ENCODE measurements around the gene RHOBTB1. TPM values are rescaled to one million over a fixed set of nuclear protein-coding genes. Genes with fewer than 3 reads are reported as not detected.

The RHOBTB1 gene
- total and polyA plus RNA-seq, 9 of the 15 experiments (the other 6 are each of a cell fraction or from before 2014, with no cell fraction given), result 1.7 to 11.7 (median 9.3) TPM

- TF ChIP-seq, protein P1, sequence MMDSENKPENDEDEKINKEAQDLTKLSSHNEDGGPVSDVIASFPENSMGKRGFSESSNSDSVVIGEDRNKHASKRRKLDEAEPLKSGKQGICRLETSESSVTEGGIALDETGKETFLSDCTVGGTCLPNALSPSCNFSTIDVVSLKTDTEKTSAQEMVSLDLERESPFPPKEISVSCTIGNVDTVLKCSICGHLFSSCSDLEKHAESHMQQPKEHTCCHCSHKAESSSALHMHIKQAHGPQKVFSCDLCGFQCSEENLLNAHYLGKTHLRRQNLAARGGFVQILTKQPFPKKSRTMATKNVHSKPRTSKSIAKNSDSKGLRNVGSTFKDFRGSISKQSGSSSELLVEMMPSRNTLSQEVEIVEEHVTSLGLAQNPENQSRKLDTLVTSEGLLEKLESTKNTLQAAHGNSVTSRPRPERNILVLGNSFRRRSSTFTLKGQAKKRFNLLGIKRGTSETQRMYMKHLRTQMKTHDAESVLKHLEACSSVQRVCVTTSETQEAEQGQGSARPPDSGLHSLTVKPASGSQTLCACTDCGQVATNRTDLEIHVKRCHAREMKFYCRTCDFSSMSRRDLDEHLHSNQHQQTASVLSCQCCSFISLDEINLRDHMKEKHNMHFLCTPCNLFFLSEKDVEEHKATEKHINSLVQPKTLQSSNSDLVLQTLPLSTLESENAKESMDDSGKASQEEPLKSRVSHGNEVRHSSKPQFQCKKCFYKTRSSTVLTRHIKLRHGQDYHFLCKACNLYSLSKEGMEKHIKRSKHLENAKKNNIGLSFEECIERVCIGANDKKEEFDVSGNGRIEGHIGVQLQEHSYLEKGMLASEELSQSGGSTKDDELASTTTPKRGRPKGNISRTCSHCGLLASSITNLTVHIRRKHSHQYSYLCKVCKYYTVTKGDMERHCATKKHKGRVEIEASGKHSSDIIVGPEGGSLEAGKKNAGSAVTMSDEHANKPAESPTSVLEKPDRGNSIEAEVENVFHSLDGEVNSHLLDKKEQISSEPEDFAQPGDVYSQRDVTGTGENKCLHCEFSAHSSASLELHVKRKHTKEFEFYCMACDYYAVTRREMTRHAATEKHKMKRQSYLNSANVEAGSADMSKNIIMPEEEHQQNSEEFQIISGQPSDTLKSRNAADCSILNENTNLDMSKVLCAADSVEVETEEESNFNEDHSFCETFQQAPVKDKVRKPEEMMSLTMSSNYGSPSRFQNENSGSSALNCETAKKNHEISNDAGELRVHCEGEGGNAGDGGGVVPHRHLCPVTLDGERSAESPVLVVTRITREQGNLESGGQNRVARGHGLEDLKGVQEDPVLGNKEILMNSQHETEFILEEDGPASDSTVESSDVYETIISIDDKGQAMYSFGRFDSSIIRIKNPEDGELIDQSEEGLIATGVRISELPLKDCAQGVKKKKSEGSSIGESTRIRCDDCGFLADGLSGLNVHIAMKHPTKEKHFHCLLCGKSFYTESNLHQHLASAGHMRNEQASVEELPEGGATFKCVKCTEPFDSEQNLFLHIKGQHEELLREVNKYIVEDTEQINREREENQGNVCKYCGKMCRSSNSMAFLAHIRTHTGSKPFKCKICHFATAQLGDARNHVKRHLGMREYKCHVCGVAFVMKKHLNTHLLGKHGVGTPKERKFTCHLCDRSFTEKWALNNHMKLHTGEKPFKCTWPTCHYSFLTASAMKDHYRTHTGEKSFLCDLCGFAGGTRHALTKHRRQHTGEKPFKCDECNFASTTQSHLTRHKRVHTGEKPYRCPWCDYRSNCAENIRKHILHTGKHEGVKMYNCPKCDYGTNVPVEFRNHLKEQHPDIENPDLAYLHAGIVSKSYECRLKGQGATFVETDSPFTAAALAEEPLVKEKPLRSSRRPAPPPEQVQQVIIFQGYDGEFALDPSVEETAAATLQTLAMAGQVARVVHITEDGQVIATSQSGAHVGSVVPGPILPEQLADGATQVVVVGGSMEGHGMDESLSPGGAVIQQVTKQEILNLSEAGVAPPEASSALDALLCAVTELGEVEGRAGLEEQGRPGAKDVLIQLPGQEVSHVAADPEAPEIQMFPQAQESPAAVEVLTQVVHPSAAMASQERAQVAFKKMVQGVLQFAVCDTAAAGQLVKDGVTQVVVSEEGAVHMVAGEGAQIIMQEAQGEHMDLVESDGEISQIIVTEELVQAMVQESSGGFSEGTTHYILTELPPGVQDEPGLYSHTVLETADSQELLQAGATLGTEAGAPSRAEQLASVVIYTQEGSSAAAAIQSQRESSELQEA (IDR thresholded peaks at IDR 0.05; ENCODE audit: low read depth), result no peak
- TF ChIP-seq, protein P2, sequence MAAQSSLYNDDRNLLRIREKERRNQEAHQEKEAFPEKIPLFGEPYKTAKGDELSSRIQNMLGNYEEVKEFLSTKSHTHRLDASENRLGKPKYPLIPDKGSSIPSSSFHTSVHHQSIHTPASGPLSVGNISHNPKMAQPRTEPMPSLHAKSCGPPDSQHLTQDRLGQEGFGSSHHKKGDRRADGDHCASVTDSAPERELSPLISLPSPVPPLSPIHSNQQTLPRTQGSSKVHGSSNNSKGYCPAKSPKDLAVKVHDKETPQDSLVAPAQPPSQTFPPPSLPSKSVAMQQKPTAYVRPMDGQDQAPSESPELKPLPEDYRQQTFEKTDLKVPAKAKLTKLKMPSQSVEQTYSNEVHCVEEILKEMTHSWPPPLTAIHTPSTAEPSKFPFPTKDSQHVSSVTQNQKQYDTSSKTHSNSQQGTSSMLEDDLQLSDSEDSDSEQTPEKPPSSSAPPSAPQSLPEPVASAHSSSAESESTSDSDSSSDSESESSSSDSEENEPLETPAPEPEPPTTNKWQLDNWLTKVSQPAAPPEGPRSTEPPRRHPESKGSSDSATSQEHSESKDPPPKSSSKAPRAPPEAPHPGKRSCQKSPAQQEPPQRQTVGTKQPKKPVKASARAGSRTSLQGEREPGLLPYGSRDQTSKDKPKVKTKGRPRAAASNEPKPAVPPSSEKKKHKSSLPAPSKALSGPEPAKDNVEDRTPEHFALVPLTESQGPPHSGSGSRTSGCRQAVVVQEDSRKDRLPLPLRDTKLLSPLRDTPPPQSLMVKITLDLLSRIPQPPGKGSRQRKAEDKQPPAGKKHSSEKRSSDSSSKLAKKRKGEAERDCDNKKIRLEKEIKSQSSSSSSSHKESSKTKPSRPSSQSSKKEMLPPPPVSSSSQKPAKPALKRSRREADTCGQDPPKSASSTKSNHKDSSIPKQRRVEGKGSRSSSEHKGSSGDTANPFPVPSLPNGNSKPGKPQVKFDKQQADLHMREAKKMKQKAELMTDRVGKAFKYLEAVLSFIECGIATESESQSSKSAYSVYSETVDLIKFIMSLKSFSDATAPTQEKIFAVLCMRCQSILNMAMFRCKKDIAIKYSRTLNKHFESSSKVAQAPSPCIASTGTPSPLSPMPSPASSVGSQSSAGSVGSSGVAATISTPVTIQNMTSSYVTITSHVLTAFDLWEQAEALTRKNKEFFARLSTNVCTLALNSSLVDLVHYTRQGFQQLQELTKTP (IDR thresholded peaks at IDR 0.05; ENCODE audit: low read depth in 1 of 2, partially characterized antibody in 2 of 2), result no peak
- TF ChIP-seq TEAD2 (tag; IDR thresholded peaks at IDR 0.05) (no peak), ZNF740 (CRISPR knock-in tag; IDR thresholded peaks at IDR 0.05) (no peak), ZNF740 (tag; IDR thresholded peaks at IDR 0.05) (no peak), NCOA2 (IDR thresholded peaks at IDR 0.05; ENCODE audit: partially characterized antibody in 2 of 2) (no peak), STAT5A (IDR thresholded peaks at IDR 0.05; ENCODE audit: borderline replicate concordance, low read length) (no peak), FOXK2 (conservative IDR thresholded peaks at IDR 0.05 in 1 of 2, IDR thresholded peaks at IDR 0.05 in 1 of 2; ENCODE audit: low read depth in 2 of 2) (0 out of 4 replicates have a peak, but pooled peaks of 1 of the 2 experiments have one; percentile 15), ADNP (tag; IDR thresholded peaks at IDR 0.05) (no peak), HNRNPUL1 (IDR thresholded peaks at IDR 0.05; ENCODE audit: low read length) (no peak)
- TF ChIP-seq, protein P3, sequence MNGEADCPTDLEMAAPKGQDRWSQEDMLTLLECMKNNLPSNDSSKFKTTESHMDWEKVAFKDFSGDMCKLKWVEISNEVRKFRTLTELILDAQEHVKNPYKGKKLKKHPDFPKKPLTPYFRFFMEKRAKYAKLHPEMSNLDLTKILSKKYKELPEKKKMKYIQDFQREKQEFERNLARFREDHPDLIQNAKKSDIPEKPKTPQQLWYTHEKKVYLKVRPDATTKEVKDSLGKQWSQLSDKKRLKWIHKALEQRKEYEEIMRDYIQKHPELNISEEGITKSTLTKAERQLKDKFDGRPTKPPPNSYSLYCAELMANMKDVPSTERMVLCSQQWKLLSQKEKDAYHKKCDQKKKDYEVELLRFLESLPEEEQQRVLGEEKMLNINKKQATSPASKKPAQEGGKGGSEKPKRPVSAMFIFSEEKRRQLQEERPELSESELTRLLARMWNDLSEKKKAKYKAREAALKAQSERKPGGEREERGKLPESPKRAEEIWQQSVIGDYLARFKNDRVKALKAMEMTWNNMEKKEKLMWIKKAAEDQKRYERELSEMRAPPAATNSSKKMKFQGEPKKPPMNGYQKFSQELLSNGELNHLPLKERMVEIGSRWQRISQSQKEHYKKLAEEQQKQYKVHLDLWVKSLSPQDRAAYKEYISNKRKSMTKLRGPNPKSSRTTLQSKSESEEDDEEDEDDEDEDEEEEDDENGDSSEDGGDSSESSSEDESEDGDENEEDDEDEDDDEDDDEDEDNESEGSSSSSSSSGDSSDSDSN (IDR thresholded peaks at IDR 0.05; ENCODE audit: borderline replicate concordance in 1 of 2, low read depth in 2 of 2, low read length in 2 of 2), result no peak
Measured at GRCh38 chr10:60967854-60968484, 24.0 kb upstream of the RHOBTB1 start (continued).

Measured in K562 (cell line).